Uterus (tissue), 2 donors: Measurements from ENCODE around the gene EML1.

Experiments used
- CTCF ChIP-seq, 4 experiments: fragments of 200-600 bp in 2 of 4; fragments of 450-650 bp in 2 of 4; sonication (generic) in 2 of 4; IDR thresholded peaks; one replicate each; pipeline ENCODE4 v1.5.1; 2016 to 2019; ENCODE audit warnings: antibody characterized with exemption in 4 of 4, mild to moderate bottlenecking in 2 of 4, moderate library complexity in 1 of 4
- POLR2A ChIP-seq, 2 donors: fragments of 450-650 bp; IDR thresholded peaks; one replicate each; pipeline ENCODE4 v1.6.1; 2016; ENCODE audit warnings: antibody characterized with exemption in 2 of 2, mild to moderate bottlenecking in 1 of 2, moderate library complexity in 1 of 2

- TF ChIP-seq POLR2A (IDR thresholded peaks at IDR 0.05) = no peak
- TF ChIP-seq CTCF (IDR thresholded peaks at IDR 0.05) = no peak
Observed at GRCh38 chr14:99968191-99968920, 175.1 kb downstream of the EML1 start.
